NOMO-1 treated with DMSO at 0.1 percent for 48 hours (cell line): ENCODE results near the gene SERPINB10.

Source experiments
- DNase-seq: peaks from one replicate; lab custom pipeline; 2025; ENCODE audit not compliant: unreplicated experiment; lab: John Stamatoyannopoulos, UW

SERPINB10 gene

GRCh38 chr18:63979409-63979920 lies 71.7 kb downstream of the SERPINB10 start:
- DNase-seq = peak; percentile 77

- no peak for DNase-seq
Observed at GRCh38 chr18:63980027-63980426, 72.3 kb downstream of the SERPINB10 start.

- DNase-seq = peak; percentile 95
Observed at GRCh38 chr18:63980896-63981460, 73.2 kb downstream of the SERPINB10 start.

DNA sequence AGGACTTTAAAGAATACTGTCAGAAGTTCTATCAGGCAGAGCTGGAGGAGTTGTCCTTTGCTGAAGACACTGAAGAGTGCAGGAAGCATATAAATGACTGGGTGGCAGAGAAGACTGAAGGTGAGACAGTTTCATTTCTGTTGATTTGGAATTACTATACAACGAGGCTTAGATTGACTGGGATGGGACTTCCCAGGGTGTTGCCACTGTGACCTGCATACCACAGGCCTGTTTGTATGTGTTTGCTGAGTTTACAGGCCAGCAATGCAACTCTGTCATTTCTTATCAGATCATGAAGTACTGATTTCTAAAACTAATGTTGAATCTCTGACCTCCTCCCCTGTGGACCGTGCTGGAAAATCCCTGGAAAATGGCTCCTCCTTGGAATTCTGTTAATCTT lies 74.0 kb downstream of the SERPINB10 start:
- no peak for DNase-seq

- no peak for DNase-seq
Observed at GRCh38 chr18:63982361-63982760, 74.6 kb downstream of the SERPINB10 start.
